Activated CD8-positive, alpha-beta memory T cell treated with anti-CD3 and anti-CD28 coated beads for 24 hours (primary cell): ENCODE measurements around the gene GLI3.
"Not testable (repeated sequence)": the region's sequence is repeated elsewhere in the genome, so short reads cannot be mapped to it uniquely, and the experiment has no call there.

Source experiments
- DNase-seq: peaks from one replicate; pipeline ENCODE4 v3.0.0-alpha.2; 2020

The GLI3 gene

DNA sequence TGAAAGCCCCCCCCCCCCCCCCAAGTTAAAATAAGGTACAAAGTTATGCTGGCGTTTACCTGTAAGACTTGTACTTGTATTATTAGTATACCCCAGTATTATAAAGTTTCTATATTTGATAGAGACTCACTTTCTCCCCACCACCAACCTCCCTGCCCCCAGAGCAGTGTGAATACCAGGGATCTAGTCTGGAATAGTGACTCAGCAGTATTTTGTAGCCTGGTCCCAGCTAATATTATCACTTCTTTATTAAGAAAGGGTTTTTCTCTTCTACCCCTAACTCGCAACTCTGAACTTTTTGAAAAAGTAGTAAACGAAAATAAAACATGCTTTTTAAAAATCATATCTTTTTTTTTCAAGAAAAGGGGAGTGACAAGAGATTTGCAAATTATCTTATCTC, 26.7 kb downstream of the GLI3 start:
- no peak for DNase-seq

GRCh38 chr7:42209085-42209484, 27.9 kb downstream of the GLI3 start:
- DNase-seq, result not testable (repeated sequence)

- DNase-seq, result no peak
Measured at GRCh38 chr7:42208572-42208971, 28.4 kb downstream of the GLI3 start.

- no peak for DNase-seq
Measured at GRCh38 chr7:42207420-42207819, 29.6 kb downstream of the GLI3 start.

DNA sequence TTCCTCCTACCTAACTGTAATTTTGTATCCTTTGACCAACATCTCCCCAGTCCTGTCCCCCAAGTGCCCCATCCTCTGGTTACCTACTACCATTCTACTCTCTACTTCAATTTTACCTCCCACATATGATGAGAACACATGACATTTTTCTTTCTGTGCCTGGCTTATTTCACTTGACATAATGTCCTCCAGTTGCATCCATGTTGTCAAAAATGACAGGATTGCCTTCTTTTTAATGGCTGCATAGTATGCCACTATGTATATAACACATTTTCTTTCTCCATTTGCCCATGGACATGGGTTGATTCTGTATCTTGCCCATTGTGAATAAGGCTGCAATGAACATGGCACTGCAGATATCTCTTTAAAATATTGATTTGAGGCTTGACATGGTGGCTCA, 33.7 kb downstream of the GLI3 start:
- DNase-seq, result no peak

DNA sequence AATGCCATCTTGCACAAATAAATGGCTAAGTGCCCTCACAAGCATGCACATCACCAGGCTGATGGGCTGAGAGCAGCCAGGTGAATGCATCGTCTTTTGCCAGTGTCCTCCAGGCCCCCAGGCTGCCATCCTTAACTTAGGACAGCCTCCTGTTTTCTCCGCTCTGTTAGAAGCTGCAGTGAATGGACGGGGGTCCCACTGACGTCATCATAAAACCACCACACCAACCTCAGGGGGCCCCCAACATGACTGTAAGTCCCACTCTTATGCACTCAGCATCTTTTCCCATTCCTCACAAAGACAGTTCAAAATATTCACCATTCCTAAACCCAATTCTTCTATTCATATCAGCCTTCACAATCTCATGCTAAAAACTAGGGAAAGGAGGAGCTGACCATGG, 34.4 kb downstream of the GLI3 start:
- DNase-seq, result no peak

DNA sequence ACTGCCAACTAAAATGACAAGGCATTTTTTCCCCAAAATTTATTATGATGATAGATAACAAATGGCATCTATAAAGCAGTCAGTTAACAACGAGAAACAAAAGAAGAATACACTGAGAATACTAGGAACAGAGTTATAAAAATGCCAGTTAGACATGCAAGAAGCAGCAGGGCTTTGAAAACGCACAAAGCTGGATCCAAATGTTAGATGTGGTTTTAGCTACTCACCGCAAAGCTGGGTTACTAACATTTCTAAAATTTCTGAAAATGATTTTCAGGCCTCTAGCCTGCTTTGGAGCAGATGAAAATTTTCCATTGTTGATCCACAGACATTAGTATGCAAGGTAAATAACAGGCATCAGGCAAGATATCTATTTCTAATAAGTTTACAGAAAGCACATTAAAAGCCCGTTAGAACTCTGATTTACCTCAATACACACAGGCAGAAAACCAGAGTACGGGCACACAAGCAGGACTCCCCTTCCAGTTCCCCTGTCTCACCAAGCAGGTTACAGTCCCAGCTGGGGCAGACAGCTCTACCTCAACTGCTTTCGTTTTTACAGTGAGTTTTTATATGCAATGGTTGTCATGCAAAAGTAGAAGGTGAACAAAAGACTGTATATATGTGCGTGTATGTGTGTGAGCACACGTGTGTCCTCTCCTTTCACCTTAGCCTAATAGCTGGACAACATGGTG, 37.9 kb downstream of the GLI3 start:
- no peak for DNase-seq

- no peak for DNase-seq
Measured at GRCh38 chr7:42198296-42198695, 38.7 kb downstream of the GLI3 start.

- DNase-seq, result no peak
Measured at GRCh38 chr7:42197451-42197850, 39.6 kb downstream of the GLI3 start.

DNA sequence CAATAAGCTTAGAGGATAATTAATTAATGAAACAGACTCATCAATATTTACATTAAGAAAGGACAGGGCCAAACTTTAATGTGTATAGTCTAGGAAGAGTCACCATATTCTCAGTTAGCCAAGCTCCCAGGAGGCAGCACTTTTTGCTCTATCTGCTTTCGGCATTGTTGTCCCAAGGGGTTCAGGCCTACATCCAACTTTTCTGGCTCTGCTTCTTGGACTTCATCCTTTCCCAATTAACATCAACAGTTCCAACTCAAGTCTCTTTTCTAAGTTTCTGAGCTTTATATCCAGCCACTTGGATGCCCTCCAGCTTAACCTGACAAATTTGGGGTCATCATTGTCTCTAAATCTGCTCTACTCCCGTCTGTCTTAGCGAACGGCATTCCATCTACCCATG, 42.8 kb downstream of the GLI3 start:
- no peak for DNase-seq

- no peak for DNase-seq
Measured at GRCh38 chr7:42193471-42194129, 43.4 kb downstream of the GLI3 start.

DNA sequence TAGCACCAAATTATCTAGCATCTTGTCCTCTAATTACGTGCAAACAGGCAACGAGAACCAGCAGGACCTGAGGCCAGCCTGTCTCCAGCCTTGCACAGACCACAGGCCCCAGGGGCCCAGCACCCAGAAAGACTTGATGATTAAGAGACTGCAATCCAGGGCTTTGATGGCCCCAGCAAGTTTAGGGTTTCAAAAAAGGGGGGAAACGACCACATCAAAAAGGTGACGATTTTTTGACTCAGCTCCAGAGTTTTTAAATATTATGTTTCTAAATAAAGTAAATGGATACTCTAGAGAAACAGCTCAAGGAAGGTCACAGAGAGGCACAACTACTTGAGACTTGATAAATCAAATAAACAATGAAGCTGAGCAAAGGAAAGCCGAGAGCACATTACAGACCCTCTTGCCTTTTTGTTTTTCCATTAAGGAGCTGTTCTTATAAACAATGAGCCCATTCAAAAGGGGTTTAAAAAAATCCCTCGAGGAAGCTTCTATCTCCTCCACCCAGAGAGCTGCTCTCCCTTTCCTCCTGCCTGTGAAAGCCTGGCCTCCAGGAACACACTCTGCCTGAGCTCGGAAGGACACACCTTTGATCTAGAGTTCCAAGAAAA, 44.1 kb downstream of the GLI3 start:
- DNase-seq, result no peak

- no peak for DNase-seq
Measured at GRCh38 chr7:42192066-42192465, 44.9 kb downstream of the GLI3 start.

DNA sequence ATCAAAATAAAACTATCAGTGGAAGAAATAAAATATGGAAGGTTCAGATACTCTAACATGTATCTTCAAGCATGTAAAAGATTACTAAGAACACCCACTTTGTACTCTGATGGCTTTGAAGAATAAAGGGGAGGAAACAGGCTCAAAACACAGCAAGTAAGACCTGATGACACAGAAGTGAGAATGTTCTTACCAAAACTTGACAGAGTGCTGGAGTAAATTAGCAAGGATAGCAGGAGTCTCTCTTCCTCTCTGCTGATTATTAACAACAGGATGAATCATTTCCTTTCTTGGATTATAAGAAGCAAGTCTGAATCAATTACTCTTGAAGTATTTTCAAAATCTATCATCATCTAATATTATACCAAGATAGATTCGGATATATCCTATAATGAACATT, 47.5 kb downstream of the GLI3 start:
- DNase-seq, result no peak

GRCh38 chr7:42186151-42186550, 50.9 kb downstream of the GLI3 start:
- no peak for DNase-seq

DNA sequence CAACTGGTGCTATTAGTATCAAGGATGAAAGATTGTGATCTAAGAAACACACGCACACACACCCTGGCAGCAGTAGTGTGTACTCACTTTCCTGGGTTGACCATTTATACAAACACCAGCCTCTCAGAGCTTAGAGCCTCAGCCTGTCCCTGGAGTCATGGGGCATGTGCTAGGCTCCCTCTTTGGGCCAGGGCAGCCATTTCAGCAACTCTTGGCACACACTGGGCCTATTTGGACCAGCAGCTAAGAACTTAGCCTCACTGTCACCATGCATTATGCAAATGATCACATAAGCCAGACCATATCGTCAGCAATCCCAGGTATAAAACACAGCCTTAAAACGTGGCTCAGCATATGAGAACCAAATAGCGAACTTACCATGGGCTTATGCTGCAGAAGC, 51.3 kb downstream of the GLI3 start:
- no peak for DNase-seq

DNA sequence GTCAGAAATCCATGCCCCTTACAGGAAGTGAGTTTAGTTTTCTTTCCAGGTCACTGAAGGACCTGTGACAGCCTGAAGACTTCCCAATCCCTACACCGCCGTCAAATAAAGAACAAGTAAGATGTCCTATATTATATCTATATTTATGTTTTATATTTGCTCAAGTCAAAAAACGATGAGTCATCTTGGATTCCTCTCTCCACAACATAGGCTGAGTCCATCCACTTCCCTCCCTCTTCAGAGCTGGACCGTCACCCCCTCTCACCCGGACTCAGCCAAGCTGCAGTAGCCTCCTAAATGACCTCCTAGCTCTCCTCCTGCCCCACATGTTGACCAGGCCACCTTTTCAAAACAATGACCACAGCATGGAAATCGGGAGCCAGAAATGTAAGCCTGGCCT, 53.5 kb downstream of the GLI3 start:
- no peak for DNase-seq

DNA sequence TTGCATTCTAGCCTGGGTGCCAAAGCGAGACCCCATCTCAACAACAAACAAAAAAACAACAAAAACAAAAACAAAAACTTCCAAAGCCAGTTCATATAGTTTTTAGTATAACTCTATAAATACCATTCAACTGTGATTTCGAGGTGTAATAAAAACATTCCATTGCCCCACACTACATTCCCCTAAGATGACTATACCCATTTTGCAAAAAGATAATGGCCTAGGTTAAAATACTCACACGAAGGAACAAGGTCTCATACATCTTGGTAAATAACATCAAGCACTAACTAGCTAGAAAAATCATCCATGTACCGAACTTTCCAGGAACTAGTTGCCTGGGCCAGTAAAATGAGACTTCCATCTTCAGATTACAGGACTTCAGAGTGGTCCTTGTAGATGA, 55.4 kb downstream of the GLI3 start:
- no peak for DNase-seq

DNA sequence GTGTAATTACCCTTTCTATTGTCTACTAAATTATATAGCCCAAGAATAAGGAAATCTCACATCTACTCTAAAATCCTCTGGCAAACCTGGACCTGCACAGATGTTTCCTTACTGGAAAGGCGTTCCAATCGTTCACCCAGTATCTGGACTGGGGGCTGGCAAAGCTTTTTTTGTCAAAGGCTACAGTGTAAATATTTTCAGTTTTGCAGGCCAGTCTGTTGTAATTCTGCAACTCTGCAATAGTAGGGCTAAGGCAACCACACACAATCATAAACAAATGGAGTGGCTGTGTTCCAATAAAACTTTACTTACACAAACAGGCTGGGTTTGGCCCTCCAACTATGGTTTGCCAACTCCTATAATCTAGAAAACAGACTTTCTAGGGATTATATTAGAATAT, 56.2 kb downstream of the GLI3 start:
- no peak for DNase-seq

GRCh38 chr7:42176724-42177101, 60.3 kb downstream of the GLI3 start:
- DNase-seq, result no peak

GRCh38 chr7:42175834-42176723, 60.9 kb downstream of the GLI3 start:
- no peak for DNase-seq

DNA sequence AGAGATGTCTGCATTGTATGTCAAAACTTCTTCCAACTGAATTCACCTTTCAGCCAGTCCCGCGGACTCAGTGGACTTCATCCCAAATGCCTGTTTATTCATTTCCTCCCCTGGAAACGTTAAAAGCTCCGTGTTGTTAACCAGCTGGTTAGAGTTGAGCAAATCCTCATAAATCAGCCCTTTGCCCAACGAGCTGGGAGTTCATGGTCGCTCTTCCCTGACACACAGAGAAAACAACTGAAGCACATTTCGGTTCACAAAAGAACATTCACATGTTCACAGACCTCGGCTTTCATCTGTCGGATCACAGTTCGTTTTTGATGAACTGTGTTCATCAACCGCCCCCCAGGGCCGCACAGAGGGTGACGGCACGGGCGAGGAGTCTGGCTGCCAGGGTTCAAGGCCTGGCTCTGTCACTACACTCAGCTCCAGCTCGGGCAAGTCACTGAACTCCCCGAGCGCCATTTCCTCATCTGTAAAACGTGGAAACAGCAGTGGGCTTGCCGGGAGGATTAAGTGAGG, 62.6 kb downstream of the GLI3 start:
- no peak for DNase-seq

GRCh38 chr7:42170724-42171123, 66.3 kb downstream of the GLI3 start:
- DNase-seq, result no peak
